Measurements from ENCODE around the gene PHF21B. TPM values are rescaled to one million over a fixed set of nuclear protein-coding genes. Genes with fewer than 3 reads are reported as not detected.
A peak's percentile ranks its signal among the peaks of the same experiment; 100 is the strongest.

Gene PHF21B
- total RNA-seq, 1 experiment from 2014 or later = 3.9 TPM

DNA sequence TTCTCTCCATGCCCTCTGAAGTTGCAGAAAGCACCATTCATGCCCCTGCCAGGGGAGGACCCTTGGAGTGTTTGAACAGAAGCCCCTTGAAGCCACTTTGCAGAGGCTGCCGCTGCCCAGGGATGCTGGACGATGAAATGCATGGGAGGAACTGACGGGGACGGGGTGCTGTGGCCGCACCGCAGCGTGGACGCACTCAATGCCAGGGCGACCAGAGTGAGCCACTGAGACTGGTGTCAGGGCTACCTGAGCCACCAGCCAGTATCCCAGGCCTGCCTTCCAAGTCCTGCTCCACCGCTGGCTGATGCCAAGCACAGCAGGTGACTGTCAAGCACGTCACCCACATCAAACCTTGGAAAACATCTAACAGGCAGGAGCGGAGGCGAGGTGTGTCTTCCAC is 17.6 kb downstream of the PHF21B start:
- no peak for DNase-seq (ENCODE audit: low read depth)

DNA sequence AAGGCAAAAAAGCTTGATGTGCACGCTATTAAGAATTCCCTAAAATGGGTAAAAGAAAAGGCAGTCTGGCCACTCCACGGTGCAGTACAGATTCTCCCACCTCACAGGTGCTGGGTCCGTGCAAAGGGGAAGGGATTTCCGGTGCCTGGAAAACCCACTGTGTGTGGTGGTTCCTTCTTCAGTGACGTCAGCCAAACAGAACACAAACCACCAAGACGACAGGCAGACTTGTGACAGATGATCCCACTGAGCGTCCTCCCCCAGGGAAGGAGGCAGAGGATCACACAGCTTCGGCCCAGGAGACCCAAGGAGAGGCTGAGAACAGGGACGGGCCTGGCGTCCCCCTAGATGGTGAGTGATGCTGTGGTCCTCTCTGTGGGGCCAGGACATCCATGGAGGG is 18.6 kb downstream of the PHF21B start:
- DNase-seq (ENCODE audit: low read depth) = no peak

DNA sequence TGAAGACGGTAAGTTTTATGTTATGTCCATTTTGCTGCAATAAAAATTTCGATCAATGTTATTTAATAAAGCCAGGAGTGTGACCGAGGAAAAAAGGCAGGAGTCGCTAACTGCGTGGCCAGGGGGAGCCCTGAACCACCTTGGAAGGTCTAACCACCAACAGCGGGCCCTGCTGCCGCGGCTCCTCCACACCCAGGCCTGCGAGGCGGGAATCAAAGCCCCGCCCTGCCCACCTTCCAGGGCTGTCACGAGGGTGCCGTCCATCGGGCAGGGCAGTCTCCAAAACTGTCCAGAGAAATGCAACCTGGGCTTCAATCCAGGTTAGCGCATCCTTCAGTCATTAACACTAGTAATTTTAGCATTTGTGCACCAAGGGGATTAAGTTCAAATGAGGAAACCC is 19.0 kb downstream of the PHF21B start:
- no peak for DNase-seq (ENCODE audit: low read depth)

DNA sequence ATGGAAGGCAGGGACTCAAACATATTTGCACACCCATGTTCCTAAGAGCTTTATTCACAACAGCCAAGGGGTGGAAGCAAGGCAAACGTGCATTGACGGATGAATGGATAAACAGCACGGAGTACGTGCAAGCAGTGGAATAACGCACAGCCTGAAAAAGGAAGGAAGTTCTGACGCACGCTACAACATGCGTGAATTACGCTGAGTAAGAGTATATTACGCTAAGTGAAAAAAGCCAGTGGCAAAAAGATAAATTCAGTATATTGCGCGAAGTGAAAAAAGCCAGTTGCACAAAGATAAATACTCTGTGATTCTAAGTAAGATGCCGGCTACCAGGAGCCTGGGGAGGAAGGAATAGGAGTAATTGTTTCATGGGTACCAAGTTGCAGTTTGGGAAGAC is 19.5 kb downstream of the PHF21B start:
- DNase-seq (ENCODE audit: low read depth) = no peak

DNA sequence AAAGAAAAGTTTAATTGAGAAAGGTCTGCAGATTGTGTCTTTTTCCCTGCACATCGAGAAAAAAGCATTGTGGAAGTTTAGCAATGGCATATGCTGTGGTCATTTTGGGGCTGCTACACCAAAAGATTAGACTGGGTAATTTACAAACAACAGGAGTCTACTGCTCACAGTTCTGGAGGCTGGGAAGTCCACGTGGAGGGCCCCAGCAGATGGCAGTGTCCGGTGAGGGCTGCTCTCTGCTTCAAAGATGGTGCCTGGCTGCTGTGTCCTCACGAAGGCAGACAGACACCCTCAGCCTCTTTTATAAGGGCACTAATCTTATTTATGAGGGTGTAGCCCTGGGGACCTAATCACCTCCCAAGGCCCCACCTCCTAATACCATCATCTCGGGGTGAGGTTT is 21.1 kb downstream of the PHF21B start:
- DNase-seq (ENCODE audit: low read depth) = no peak

DNA sequence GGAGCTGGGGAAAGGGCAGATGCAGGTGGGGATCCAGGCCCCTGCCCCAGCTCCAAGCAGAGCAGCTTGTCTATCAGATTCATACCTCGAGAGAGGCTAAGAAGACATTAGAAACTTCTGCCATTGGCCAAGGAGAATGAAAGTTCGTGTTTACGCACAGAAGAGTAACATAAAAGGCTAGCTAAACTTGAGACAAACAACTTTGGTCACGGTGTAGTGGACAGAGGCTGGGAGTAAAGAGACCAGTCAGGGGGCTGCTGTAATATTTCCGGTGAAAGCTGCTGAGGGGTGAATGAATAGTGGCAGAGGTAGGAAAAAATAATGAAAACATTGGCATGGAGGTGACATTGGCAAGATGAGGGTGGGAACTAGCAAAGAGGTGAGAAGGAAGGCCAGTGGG is 22.9 kb downstream of the PHF21B start:
- DNase-seq (ENCODE audit: low read depth) = no peak

DNA sequence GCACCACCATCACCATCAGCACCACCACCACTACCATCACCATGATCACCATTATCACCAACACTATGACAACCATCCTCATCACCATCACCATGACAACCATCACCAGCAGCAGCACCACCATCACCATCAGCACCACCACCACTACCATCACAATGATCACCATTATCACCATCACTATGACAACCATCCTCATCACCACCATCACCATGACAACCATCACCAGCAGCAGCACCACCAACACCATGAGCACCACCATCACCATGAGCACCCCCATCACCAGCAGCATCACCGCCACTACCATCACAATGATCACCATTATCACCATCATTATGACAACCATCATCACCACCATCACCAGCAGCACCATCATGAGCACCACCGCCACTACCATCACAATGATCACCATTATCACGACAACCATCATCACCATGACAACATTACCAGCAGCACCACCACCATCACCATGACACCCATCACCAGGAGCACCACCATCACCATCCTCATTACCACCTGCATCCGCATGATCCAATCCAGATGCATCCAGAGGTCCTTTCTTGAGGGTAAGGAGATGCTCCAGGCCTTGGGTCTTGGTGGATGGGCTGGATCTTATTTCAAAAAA is 23.8 kb downstream of the PHF21B start:
- no peak for DNase-seq (ENCODE audit: low read depth)

DNA sequence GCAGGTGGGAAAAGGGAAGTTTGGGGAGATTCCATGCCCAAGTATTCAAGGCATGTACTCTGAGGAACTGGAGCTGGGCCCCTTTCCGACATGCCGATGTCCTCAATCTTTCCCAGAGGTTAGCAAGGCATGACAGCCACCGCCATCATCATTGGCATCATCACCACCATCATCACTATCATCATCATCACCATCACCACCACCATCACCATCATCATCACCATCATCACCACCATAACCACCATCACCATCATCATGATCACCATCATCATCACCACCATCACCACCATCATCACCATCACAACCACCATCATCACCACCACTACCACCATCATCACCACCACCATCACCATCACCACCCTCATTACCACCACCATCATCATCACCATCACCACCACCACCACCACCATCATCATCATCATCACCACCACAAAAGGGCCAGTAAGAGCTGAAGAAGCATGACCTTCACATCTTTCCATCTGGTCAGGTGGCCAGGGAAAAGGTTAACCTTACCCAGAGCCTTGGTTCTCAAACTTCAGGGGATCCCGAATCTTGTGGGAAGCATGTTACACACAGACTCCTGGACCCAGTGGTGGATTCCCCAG is 25.8 kb downstream of the PHF21B start:
- DNase-seq (ENCODE audit: low read depth) = no peak

DNA sequence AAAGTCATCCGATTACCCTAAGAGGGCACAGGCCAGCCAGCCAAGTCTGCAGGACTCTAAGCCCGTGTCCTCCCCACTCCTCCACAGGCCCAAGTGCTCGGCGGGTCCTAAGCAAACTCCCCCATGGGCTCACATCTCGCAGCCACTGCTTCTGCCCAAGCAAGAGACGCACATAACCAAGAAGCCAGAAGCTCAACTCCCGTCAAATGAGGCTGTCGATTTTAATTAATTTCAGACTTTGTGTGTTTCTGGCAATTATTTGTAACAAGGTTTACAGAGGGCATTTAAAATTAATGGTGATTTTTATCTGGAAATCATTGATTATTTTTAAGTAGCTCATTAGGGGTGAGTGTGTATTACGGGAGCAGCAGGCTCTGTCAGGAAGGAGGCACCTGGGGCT is 27.4 kb downstream of the PHF21B start:
- no peak for DNase-seq (ENCODE audit: low read depth)

DNA sequence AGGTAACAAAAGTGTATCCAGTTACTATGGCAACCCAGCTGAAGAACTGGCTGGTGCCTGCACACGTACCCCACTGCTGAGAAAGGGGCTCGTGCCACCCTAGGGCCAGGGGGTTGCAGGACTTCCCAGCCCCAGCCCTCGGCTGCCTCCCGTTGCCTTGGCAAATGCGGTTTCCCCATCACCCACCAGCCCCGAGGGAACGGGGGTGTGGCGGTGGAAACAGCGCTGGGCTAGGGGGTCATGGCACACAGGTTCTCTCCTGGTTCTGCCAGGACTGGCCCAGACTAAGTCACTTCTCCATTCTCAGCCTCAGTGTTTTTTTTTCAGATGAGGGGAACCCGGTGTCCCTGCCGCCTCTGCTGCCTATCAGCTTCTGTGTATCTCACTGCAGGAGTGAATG is 27.9 kb downstream of the PHF21B start:
- no peak for DNase-seq (ENCODE audit: low read depth)

DNA sequence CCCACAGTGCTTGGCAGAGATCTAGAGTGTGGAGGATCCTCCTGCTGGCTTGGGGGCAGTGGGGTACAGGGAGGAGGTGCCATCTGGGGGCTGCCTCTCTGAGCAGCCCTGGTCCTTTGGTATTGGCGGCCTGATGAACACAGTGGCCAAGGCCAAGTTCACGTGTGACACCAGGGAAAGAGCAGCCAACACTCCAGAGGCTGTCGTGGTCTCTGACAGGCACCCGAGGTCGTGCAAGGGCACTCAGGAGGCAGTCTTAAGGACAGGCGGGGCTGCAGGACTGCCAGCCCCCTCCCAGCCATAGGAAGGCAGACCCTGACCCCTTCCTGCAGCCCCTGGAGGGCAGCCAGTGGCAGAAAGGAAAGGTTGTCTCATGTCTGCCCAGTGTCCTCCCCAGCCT is 30.7 kb downstream of the PHF21B start:
- no peak for DNase-seq (ENCODE audit: low read depth)

DNA sequence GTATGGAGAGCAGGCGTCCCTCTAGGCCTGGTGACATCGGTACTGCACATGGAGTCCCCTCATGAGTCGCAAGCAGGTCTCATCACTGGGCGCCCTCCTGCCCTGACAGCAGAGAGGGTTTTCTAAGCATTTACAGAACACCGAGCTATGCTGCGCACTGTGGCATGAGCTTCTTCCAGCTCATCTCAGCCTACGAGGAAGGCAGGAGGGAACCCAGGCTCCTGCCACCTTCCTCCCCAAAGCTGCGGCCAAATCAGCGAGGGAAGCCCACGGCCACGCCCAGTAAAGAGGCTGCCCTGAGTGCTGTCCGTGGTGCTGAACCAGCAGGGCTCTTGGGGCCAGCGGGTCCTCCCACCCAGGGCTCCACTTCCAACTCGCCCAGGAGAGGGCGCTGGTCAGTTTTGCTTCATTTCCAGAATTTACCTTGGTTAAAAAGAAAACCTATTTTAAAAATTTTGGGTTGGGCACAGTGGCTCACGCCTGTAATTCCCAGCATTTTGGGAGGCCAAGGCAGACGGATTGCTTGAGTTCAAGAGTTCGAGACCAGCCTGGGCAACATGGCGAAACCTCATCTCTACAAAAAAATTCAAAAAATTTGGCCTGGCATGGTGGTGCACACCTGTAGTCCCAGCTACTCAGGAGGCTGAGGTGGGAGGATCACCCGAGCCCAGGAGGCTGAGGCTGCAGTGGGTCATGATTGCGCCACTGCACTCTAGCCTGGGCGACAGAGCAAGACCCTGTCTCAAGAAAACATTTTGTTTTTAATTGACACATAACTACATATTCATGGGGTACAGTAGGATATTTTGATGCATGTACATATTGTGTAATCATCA is 34.2 kb downstream of the PHF21B start:
- peak; percentile 65 for DNase-seq (ENCODE audit: low read depth)

DNA sequence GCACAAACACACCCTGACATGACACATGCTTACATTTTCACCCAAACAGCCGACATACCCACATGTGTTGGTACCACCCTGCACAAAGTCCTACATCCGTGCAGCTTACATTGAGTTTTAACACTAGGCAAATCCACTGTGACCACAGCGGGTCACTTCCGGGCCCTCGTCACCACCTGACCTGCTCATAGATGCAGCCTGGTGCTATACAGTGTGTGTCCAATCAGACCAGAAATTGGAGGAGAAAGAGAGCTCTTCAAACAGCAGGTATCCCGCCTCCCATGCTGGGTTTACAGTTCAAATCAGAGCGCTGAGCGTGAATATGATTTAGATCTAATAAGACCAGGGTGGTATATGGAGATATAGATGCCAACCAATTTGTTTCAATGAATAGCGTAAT is 35.4 kb downstream of the PHF21B start:
- no peak for DNase-seq (ENCODE audit: low read depth)

DNA sequence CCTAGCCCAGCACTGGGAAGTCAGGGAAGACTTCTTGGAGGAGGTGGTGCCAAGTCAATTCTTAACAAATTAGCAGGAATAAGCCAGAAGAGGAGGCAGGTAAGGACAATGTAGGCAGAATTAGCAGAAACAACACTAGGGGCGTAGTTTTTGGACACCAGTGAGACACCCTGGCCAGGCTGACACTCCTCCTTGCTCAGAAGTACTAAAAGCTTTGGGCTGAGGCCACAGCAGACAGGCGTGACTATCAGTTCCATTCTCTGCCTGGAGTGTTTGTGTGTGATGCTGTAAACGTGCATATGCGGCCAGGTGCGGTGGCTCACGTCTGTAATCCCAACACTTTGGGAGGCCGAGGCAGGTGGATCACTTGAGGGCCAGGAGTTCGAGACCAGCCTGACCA is 36.0 kb downstream of the PHF21B start:
- no peak for DNase-seq (ENCODE audit: low read depth)

DNA sequence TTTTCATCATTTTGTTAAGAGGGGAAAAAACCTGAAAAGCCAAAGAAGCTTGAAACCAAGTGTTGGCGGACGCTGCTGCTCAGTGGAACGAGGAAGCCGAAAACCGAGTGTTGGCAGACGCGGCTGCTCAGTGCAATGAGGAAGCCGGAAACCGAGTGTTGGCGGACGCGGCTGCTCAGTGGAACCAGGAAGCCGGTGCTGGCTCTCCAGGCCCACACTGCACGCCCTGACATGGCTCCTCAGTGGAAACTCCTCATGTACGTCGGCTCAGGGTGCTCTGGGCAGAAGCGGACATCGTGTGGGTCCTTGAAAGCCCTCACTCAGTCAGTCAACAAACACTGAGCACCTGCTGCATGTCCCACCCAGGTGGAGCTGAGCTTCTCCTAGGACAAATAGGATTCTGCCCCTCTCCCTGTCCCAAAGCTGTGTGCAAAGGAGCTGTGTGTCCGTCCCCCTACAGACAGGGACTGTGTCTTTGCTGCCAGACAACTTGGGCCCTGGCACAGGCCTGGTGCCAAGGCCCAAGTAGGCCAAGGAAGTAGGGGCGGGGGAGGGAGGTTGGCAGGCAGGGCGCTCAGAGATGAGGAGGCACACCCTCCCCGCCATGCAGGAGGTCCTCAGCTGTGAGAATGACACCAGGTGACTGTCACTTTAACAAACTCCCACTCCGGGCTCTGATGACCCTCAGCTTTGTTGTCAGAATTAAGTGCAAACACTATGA is 37.3 kb downstream of the PHF21B start:
- DNase-seq (ENCODE audit: low read depth) = peak; percentile 13

DNA sequence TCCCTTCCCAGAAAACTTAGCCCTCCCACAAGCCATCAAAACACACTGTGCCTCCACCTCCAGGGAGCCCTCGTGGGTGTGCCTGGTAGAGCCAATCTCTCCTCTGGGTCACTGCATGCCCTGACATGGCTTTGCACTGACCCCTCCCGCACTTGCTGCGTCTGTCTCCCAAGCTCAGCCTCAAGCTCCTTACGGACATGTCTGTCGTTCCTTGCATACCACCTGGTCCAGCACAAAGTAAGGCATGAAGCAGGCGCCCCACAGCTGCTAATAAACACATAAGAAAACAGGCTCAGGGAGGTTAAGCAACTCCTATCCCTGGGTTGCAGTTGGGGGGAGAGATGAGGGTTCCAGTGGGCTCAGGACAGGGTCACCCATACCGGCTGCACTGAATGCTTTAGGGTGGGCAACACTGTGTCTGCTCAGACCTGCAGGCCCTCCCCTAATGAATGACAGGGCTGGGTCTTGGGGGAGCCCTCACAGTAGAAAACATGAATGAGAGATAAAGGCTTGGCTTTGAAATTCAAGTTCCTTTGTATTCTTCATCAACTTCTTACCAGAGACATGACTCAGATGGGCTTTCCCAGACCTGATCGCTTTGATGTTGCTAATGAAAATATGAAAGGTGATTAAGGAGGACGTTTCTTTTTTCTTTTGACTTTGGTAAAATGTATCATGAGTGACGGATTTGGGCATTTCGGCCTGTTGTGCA is 38.0 kb downstream of the PHF21B start:
- no peak for DNase-seq (ENCODE audit: low read depth)

DNA sequence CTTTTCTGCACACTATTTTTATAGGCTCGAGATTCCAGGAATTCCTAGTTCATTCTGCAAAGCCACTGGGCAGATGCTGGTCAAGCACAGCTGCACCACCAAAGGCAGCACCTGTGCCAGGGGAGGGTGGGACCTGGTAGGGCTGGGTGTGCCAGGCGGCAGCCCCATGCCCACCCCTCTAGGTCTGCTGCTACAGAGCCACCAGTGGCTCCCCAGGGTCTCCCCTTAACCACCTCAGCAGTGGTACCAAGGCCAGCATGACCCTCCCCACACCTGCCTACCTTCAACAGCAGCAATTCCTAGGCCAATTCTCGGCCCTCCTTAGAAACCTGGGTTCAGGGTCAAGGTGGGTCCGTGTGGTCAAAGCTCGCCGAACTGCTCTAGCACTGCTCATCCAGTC is 39.5 kb downstream of the PHF21B start:
- DNase-seq (ENCODE audit: low read depth) = no peak

DNA sequence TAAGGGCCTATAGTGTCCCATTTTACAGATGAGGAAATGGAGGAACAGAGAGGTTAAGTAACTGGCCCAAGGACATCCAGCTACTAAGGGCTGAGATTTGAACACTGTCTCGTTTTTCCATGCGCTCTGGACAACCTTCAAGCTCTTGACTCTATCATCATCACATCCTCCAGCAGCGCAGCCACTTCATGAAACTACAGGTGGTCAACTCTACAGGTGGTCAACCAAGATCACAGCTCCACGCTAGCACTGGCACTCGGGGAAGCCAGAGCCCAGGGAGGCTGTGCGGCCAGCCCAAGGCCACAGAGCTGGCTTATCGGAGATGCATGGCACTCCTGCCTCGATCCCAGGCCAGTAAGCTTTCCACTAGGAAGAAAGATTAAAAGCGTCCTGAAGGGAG is 40.0 kb downstream of the PHF21B start:
- DNase-seq (ENCODE audit: low read depth) = no peak

DNA sequence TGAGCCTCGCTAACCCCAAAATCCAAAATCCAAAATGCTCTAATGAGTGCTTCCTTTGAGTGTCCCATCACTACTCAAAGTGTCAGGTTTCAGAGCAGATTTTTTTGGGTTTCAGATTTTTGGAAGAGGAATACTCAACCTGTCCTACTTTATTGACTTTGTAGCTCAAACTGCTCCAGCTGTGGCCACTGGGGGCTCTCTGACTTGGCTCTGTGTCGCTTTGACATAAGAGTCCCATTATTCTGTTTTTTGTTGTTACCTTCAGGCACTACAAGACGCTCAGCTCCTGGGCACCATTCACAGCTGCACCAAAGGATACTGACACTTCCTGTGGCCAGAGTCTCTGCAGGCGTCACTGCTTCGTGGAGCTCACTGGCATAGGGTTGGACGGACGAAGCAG is 41.1 kb downstream of the PHF21B start:
- no peak for DNase-seq (ENCODE audit: low read depth)

DNA sequence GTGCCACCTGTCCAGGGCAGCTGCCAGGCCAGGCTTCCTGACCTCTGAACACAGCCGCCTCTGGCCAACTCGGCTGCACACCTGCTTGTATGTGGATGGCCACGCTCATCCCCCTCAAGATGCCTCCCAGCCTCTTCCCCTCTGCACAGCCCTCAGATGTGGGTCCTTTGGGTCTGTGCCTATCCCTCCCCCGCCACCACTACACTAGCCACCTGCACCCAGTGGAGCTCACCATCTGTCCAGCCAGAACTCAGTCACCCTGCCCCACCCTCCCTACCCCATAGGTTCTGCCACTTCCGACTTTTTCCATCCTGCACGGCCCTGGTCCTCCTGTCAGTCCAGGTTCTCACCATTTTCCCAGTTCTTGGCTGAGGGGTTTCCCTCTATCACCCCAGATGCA is 44.6 kb downstream of the PHF21B start:
- no peak for DNase-seq (ENCODE audit: low read depth)

DNA sequence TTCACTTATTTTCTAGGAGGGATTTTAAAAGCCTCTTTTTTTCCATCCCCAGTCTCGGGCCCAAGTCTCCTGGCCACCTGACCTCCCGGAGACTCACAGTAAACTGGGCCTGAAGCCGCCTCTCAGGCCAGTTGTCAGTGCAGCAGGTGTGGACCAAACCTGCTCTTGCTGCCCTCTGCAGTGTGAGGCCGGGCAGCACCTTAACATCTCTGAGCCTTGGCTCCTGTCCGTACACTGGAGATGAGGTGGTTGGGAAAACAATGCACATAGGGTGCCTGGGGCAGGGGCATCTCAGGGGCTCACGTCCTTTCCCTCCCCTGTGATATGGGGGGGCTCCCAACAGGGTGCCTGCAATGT is 45.1 kb downstream of the PHF21B start:
- DNase-seq (ENCODE audit: low read depth) = no peak

All from HT1080 (cell line).